NCI-H2171 (cell line): ENCODE data around the gene FOXL3.
"Not testable (repeated sequence)": the region's sequence is repeated elsewhere in the genome, so short reads cannot be mapped to it uniquely, and the experiment has no call there.

Source experiments
- DNase-seq: peaks from one replicate; lab custom pipeline; 2025; lab: John Stamatoyannopoulos, UW

Gene FOXL3

GRCh38 chr7:255038-255435, 34.9 kb upstream of the FOXL3 start:
- no peak for DNase-seq

DNA sequence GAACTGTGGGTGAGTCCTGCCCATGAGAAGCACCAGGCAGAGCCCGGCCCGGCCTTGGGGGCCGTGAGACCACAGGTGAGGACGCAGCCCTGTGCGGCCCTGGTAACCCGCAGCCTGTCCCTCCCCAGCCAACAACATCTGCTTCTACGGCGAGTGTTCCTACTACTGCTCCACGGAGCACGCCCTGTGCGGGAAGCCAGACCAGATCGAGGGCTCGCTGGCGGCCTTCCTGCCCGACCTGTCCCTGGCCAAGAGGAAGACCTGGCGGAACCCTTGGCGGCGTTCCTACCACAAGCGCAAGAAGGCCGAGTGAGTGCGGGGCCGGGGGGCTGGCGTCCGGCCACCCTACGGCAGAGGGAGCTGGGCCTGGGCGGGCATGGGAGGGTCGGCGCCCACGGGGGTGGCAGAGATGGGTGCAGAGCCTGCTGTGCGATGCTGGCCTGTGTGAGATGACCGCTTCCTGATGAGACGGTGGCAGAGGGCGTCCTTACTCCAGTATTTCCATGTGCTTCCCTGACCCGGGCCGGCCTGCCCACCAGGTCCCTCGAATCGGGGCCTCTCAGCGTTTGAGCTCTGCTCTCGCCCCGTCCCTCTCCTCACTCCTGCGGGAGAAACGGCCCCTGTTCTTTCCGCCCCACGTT, 34.1 kb upstream of the FOXL3 start:
- DNase-seq, result no peak

- DNase-seq, result no peak
Measured at GRCh38 chr7:256461-256940, 33.5 kb upstream of the FOXL3 start.

GRCh38 chr7:256981-257646, 32.9 kb upstream of the FOXL3 start:
- DNase-seq, result no peak

- DNase-seq, result no peak
Measured at GRCh38 chr7:257647-257992, 32.4 kb upstream of the FOXL3 start.

DNA sequence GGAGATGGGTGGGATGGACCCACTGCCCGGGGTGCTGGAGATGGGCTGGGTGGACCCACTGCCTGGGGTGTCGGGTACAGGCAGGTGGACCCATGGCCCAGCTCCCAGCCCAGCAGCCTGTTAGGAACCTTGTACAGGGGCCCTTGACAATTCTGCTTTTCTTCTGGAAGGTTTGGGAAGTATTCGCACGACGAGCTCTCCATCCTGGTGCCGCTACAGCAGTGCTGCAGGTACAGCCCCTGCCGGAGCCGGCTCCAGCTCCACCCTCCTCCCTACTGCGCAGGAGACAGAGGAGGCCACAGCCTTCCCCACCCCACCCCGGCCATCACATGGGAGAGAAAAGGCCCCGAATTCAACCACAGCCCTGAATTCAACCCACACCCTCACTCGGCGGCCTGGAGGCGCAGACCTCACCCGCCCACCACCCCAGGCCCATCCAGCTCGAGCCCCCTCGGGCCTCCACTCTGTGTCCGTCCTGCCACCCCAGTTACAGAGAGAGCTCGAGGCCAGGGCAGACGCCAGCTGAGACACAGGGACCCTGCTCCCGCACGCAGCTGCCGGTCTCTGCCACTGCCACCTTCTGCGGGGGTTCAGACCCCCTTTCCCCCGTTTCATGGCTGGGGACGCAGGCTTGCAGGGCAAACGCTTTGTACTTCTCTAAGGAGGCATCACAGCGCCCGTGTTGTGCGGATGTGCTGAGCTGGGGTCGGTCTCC, 31.3 kb upstream of the FOXL3 start:
- no peak for DNase-seq

DNA sequence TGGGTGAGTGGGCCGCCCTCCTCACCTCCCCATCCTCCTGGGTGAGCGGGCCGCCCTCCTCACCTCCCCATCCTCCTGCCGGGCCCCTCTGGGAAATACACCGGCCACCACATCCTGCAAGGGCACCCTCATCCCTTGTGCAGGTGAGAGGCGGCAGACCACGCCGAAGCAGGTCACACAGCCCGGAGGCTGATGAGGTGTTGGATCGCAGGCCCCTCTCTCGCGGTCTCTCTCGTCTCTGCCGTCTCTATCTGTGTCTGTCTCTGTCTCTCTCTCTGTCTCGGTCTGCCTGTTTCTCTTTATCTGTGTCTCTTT, 30.8 kb upstream of the FOXL3 start:
- no peak for DNase-seq

DNA sequence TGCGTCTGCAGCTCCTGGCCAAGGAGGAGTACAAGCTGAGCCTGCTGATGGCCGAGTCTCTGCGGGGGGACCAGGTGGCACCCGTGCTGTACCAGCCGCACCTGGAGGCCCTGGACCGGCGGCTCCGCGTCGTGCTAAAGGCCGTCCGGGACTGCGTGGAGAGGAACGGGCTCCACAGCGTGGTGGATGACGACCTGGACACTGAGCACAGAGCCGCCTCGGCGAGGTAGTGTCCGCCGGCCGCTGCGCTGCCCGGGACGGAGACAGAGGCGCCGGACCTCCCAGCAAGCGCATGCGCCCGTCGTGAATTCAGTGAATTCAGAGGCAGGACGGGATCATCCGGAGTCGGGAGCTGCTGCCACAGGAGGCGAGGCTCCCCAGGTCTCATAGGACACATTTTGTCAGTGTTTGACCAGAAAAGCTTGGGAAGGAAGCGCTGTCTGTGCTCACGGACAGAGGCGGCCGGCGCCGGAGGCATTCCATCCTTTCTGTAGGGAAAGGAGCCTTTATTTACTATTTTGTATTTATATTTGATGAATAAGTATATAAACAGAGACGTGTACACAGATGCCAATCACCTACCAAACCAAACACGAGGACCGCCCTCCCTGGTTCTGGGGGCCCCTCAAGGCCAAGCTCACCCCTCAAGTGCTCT, 30.1 kb upstream of the FOXL3 start:
- DNase-seq, result no peak

GRCh38 chr7:260441-261281, 29.3 kb upstream of the FOXL3 start:
- no peak for DNase-seq

- no peak for DNase-seq
Measured at GRCh38 chr7:261341-262250, 28.4 kb upstream of the FOXL3 start.

DNA sequence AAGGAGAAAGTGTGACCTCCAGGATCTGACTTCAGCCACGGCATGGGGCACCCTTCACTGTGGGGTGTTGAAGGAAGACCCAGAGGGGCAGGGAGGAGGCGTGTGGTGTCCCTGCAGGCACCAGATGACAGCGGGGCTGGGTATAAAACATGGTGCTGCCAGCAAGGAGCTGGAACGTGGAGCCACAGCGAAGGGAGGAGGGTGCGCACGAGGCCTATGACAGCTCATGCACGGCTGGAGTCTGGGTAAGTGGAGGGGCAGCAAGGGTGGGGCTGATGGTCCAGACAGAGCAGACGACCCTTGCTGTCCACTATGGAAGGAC, 27.8 kb upstream of the FOXL3 start:
- DNase-seq, result no peak

DNA sequence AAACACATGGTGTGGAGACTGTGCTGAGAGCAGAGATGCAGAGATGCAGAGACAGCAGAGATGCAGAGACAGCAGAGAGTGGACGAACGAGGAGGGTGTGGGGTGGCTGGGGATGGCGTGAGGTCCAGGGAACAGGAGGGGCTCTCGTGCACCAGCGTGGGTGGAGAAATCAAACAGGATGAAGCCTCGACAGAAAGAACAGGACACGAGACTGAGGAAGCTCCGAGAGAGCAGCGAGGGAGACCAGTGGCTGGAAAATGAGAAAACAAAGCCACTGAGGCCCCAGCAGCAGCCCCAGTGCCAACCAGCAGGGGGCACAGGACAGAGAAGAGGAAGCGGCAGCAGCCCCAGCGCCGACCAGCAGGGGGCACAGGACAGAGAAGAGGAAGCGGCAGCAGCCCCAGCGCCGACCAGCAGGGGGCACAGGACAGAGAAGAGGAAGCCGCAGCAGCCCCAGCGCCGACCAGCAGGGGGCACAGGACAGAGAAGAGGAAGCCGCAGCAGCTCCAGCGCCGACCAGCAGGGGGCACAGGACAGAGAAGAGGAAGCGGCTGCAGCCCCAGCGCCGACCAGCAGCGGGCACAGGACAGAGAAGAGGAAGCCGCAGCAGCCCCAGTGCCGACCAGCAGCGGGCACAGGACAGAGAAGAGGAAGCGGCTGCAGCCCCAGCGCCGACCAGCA, 27.2 kb upstream of the FOXL3 start:
- DNase-seq, result not testable (repeated sequence)

GRCh38 chr7:263483-264351, 26.3 kb upstream of the FOXL3 start:
- DNase-seq, result not testable (repeated sequence)

GRCh38 chr7:264541-265191, 25.3 kb upstream of the FOXL3 start:
- DNase-seq, result no peak

- DNase-seq, result no peak
Measured at GRCh38 chr7:265192-265997, 24.6 kb upstream of the FOXL3 start.

GRCh38 chr7:265998-266850, 23.7 kb upstream of the FOXL3 start:
- DNase-seq, result no peak
